Measurements from ENCODE around the gene PON2. TPM values are rescaled to one million over a fixed set of nuclear protein-coding genes. Genes with fewer than 3 reads are reported as not detected.
A peak's percentile ranks its signal among the peaks of the same experiment; 100 is the strongest.

PON2 gene
- total RNA-seq, 1 donor from 2014 or later: 152 TPM

DNA sequence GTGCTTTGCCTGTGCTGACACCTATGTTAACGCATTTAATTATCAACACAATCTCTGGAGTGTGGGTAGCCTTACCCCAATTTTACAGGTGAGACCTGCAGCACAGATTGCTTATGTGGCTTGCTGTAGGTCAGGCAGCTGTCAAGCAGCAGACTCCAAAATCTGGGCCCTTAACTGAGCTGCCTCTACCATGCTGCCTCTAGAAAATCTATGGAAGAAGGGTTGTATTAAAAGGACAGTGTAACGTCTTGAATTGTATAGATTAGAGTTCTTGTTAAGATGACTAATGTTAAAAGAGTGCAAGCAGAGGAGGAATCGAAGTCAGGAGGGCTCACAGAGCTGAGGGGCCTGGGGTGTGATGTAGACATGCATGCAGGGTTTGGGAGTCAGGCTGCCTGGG is 37.4 kb downstream of the PON2 start:
- Histone ChIP-seq H3K9me3 (ENCODE audit: insufficient read depth, low read depth, low read length) (peaks cover 4% of the 10 kb centered on the region), H4K20me1 (ENCODE audit: insufficient read depth, low read length) (no peaks in the 10 kb centered on the region), H3K27me3 (ENCODE audit: insufficient read depth, low read length) (no peaks in the 10 kb centered on the region), H2AFZ (ENCODE audit: low read depth, low read length) (no peak overlapping the region), H3K36me3 (ENCODE audit: insufficient read depth, low read length) (no peaks in the 10 kb centered on the region), H3K27ac (ENCODE audit: low read depth, low read length) (no peak overlapping the region), H3K4me2 (ENCODE audit: low read length) (no peak overlapping the region), H3K4me1 (ENCODE audit: insufficient read depth, low read length) (no peaks in the 10 kb centered on the region), H3K4me3 (ENCODE audit: insufficient read depth, low read depth, low read length) (no peak overlapping the region), H3K9ac (ENCODE audit: low read length) (no peak overlapping the region), H3K79me2 (ENCODE audit: insufficient read depth, low read length) (no peaks in the 10 kb centered on the region)
- Mint-ChIP-seq H3K4me1 (ENCODE audit: low read depth, unreplicated experiment) (no peaks in the 10 kb centered on the region), H3K9me3 (ENCODE audit: unreplicated experiment) (peaks cover 8% of the 10 kb centered on the region), H3K27me3 (ENCODE audit: low read depth, unreplicated experiment) (peaks cover 15% of the 10 kb centered on the region), H3K27ac (ENCODE audit: unreplicated experiment) (no peak overlapping the region), H3K4me3 (ENCODE audit: unreplicated experiment) (no peak overlapping the region), H3K36me3 (ENCODE audit: low read depth, unreplicated experiment) (no peaks in the 10 kb centered on the region)
- FAIRE-seq: no peak
- no peak for DNase-seq (ENCODE audit: low read depth)
- TF ChIP-seq EZH2 (IDR thresholded peaks at IDR 0.05; ENCODE audit: insufficient read depth, low read length): no peak
- no peak for TF ChIP-seq CTCF (IDR thresholded peaks at IDR 0.05; ENCODE audit: insufficient read depth, low read depth, low read length)

DNA sequence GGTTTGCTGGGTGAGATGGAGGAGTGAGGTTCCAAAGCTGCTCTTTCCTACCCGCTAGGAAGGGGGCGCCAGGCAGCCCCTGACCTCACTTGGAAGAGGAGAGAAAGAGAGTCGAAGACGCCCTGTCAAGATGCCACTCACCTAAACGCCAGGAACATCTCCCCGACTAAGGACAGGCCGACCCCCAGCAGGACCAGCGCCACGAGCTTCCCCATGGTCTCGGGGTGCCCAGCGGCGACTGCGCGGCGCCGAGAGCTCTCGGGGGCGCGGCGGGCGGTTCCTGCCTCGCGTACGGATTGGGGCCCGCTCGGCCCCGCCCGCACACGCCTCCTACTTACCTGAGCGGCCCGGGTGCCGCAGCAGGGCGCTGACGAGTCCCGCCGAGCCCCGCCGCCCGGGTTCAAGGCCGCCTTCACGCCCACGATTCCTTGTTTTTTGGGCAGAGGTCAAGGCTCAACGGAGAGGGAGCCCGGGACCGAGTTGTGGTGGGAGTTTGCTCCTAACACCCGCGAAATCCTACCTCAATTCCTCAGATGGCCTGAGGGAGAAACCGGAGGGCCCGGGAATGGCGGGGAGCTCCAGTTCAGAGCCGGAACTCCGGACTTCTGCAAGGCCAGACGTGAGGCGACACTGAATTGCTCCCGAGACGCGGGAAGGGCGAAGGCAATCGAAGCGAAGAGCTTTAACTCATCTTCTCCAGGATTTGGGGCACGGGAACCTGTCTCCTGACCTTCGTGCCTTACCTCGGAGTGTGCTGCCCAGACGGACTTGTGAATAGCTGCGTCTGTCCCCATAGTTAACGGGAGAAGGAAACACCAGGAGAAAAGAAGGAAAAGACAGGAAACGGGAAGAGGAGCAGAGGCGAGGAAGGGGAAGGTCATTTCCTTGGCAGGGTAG is 38.4 kb downstream of the PON2 start, which contains the start of gene PON3:
Gene PON3 (minus strand): TSS at position 240 of the 897 bp plus-strand sequence. CDS start 25 bp downstream, at position 215.
- H3K9me3 Mint-ChIP-seq (ENCODE audit: unreplicated experiment): peaks cover 8% of the 10 kb centered on the region
- no peak for DNase-seq (ENCODE audit: low read depth)
- peaks cover 15% of the 10 kb centered on the region for H3K27me3 Mint-ChIP-seq (ENCODE audit: low read depth, unreplicated experiment)
- no peak for TF ChIP-seq CTCF (IDR thresholded peaks at IDR 0.05; ENCODE audit: insufficient read depth, low read depth, low read length)
- TF ChIP-seq EZH2 (IDR thresholded peaks at IDR 0.05; ENCODE audit: insufficient read depth, low read length): no peak
- H3K4me3 Mint-ChIP-seq (ENCODE audit: unreplicated experiment): no peak within 1 kb of the TSS
- H3K79me2 ChIP-seq (ENCODE audit: insufficient read depth, low read length): no peaks in the 10 kb centered on the region
- H3K27me3 ChIP-seq (ENCODE audit: insufficient read depth, low read length): no peaks in the 10 kb centered on the region
- no peak within 1 kb of the TSS for H3K27ac Mint-ChIP-seq (ENCODE audit: unreplicated experiment)
- no peaks in the 10 kb centered on the region for H4K20me1 ChIP-seq (ENCODE audit: insufficient read depth, low read length)
- no peaks in the 10 kb centered on the region for H3K36me3 Mint-ChIP-seq (ENCODE audit: low read depth, unreplicated experiment)
- peaks cover 4% of the 10 kb centered on the region for H3K9me3 ChIP-seq (ENCODE audit: insufficient read depth, low read depth, low read length)
- H3K4me1 ChIP-seq (ENCODE audit: insufficient read depth, low read length): no peaks in the 10 kb centered on the region
- no peaks in the 10 kb centered on the region for H3K36me3 ChIP-seq (ENCODE audit: insufficient read depth, low read length)
- no peak within 1 kb of the TSS for H3K4me3 ChIP-seq (ENCODE audit: insufficient read depth, low read depth, low read length)
- no peak within 1 kb of the TSS for H3K27ac ChIP-seq (ENCODE audit: low read depth, low read length)
- peak within 1 kb of the TSS; percentile 58 for H2AFZ ChIP-seq (ENCODE audit: low read depth, low read length)
- H3K9ac ChIP-seq (ENCODE audit: low read length): no peak within 1 kb of the TSS
- H3K4me1 Mint-ChIP-seq (ENCODE audit: low read depth, unreplicated experiment): no peaks in the 10 kb centered on the region
- no peak for FAIRE-seq
- peak within 1 kb of the TSS; percentile 76 for H3K4me2 ChIP-seq (ENCODE audit: low read length)

GRCh38 chr7:95395755-95396135 is 39.1 kb downstream of the PON2 start:
- FAIRE-seq: no peak
- no peak for DNase-seq (ENCODE audit: low read depth)
- Mint-ChIP-seq H3K9me3 (ENCODE audit: unreplicated experiment) (peaks cover 8% of the 10 kb centered on the region), H3K27me3 (ENCODE audit: low read depth, unreplicated experiment) (peaks cover 15% of the 10 kb centered on the region), H3K36me3 (ENCODE audit: low read depth, unreplicated experiment) (no peaks in the 10 kb centered on the region), H3K4me1 (ENCODE audit: low read depth, unreplicated experiment) (no peaks in the 10 kb centered on the region), H3K4me3 (ENCODE audit: unreplicated experiment) (no peak overlapping the region), H3K27ac (ENCODE audit: unreplicated experiment) (no peak overlapping the region)
- no peaks in the 10 kb centered on the region for H4K20me1 ChIP-seq (ENCODE audit: insufficient read depth, low read length)
- no peak overlapping the region for H3K27ac ChIP-seq (ENCODE audit: low read depth, low read length)
- no peaks in the 10 kb centered on the region for H3K36me3 ChIP-seq (ENCODE audit: insufficient read depth, low read length)
- peak overlapping the region; percentile 76 for H3K4me2 ChIP-seq (ENCODE audit: low read length)
- H3K4me3 ChIP-seq (ENCODE audit: insufficient read depth, low read depth, low read length): no peak overlapping the region
- no peaks in the 10 kb centered on the region for H3K79me2 ChIP-seq (ENCODE audit: insufficient read depth, low read length)
- no peaks in the 10 kb centered on the region for H3K4me1 ChIP-seq (ENCODE audit: insufficient read depth, low read length)
- H3K27me3 ChIP-seq (ENCODE audit: insufficient read depth, low read length): no peaks in the 10 kb centered on the region
- TF ChIP-seq CTCF (IDR thresholded peaks at IDR 0.05; ENCODE audit: insufficient read depth, low read depth, low read length) (no peak), EZH2 (IDR thresholded peaks at IDR 0.05; ENCODE audit: insufficient read depth, low read length) (no peak)
- H3K9me3 ChIP-seq (ENCODE audit: insufficient read depth, low read depth, low read length): peaks cover 4% of the 10 kb centered on the region
- no peak overlapping the region for H2AFZ ChIP-seq (ENCODE audit: low read depth, low read length)
- H3K9ac ChIP-seq (ENCODE audit: low read length): no peak overlapping the region

All from astrocyte (in vitro differentiated cells and primary cell).